GM21367 (cell line): Measurements from ENCODE around the gene NAXD.
"Not testable (repeated sequence)": the region's sequence is repeated elsewhere in the genome, so short reads cannot be mapped to it uniquely, and the experiment has no call there.

Source experiments
- ATAC-seq: cut with Tn5 transposase; IDR thresholded peaks from one replicate; pipeline ENCODE4 v1.9.1; 2021; ENCODE audit not compliant: unreplicated experiment

The NAXD gene

DNA sequence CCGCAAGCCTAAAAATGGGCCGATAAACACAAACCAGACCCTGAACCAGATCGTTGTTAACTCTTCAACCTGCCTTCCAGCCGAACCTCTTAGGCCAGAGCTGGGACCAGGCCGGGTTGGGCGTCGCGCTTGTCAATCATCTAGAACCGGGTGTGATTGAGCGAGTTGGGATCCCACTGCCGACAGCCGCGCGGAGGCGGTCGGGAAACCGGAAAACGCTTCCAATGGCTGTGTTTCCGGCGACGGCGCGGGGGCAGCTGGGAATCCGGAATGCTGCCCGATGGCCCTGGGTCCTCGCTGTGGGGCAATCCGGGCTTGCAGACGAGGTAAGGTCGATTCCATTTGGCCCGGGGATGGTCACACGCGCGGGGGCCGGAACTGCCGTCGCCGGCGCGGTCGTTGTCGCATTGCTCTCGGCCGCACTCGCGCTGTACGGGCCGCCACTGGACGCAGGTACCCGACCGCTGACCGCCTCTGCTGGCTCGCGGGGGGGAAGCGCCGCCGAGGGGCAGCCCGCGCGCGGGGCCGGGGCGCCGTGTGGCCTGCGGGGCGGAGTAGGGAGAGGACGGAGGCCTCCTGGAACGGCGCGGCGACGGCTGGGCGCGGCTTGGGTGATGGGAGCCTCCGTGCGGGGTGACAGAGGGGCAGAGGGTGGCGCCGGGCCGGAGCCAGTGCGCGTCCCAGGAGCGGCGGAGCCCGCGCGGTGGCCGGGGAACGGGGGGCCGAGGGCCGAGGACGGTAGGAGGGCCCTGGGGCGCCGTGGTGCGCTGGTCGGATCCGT, at the start of gene NAXD:
TSS of gene NAXD (plus strand) at position 224 of the 781 bp plus-strand sequence. CDS start at position 281, 57 bp downstream.
- peak; percentile 70 for ATAC-seq

DNA sequence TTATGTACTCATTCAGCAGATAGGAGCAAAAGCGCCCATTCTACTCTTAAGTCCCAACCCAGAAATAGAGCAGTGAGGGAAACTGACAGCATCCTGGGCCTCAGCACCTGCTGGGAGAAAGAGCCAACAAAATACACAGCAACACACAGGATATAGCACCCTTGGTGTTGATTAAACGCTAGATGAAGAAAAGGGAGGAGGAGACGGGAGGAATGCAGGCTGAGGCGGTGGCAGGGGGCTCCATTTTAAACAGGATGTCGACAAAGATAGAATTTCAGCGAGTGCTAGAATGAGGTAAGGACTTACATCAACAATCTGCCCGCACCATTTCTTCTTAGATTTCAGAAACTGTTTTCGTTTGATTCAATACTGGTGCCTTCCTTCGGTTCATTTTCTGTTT, 49.2 kb upstream of the NAXD start:
- no peak for ATAC-seq

DNA sequence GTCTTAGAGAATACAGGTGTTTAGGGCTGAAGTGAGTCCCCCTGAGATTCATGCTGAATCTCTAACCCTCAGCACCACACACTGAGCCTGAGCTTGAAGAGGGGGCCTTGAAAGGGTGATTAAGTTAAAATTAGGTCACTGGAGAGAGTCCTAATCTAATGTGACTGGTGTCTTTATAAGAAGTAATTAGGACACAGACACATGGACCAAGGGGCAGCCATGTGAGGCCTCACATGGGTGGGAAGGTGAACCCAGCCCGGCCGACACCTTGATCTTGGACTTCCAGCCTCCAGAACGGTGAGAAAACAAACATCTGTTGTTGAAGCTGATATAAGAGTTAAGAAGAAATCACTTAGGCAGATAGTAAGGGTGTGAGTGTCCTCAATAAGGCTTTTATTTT, 46.7 kb upstream of the NAXD start:
- ATAC-seq, result no peak

DNA sequence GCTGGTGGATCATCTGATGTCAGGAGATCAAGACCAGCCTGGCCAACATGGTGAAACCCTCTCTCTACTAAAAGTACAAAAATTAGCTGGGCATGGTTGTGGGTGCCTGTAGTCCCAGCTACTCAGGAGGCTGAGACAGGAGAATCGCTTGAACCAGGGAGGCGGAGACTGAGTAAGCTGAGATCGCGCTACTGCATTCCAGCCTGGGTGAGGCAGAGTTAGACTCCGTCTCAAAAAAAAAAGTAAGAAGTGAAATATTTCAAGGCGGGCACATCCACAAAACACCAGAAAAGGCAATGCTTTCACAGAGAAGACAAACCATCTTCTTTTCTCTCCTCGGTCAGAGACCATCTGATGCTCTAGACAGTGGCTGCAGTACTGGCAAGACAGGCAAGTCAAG, 45.4 kb upstream of the NAXD start:
- not testable (repeated sequence) for ATAC-seq

DNA sequence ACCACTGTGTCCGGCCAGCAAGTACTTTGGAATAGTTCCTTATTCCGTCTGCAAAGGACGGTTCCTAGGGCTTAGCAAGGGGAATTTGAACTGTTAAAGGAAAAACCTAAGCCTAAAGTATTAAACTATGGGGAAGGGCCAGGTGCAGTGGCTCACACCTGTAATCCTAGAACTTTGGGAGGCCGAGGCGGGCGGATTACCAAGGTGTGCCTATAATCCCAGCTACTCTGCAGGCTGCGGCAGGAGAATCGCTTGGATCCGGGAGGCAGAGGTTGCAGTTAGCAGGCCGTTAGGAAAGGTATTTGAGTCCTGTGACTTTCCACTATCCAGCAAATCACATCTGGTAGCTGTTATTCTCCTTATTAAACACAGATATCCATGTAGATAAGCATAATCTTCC, 44.5 kb upstream of the NAXD start:
- ATAC-seq, result no peak

DNA sequence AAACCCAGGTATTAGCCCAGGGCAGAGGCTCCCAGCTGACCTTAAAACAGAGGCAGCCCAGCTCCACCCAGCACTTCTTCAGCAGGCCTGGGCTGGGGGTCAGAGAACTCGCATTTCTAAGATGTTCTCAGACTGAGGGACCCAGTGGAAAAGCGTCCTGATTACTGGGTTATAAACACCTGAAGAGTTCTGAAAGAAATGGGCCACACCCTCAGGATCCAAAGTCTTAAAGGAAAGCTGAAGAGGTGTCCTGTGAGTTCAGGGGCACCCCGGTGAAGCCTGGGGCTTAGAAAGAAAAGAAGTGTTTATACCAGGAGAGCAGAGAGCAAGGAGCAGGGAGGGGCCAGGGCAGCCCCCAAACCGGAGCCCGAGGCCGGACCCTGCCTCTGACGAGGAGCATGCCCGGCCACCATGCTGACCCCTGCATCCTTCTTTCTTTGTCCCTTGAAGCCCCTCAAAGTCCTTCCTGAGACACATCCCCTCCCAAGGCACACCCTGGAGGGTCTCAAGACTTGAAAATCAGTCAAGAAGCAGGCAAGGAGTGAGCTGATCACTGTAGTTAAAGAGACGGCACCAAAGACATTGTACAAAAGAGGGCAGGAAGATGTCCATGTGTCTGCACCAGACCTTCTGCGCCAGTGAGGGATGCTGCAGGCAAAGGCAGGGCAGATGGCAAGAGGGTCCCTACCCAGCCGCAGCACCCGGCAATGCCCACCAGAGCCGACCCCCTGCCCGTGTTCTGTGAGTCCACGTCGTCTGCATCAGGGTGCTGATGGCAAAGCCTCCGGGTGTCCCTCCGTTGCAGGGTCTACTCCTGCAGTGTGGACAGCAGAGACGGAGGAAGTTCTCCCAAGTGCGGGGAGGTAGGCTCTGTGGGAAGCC, 43.2 kb upstream of the NAXD start:
- ATAC-seq, result no peak

DNA sequence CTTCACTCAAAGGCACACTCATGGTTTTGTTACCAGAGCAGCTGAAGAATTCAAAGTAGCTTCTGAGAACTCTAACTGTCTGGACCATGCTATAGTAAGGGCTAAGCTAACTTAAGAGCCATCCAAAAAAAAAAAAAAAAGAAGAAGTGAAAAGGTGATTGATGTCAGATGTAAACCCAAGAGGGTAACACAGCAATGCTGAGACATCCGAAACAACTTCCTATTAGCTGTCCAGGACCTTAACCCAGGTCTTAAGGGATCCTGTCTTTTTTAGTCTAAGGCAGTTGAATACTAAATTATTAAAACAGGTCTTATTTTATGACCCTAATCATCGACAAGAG, 42.6 kb upstream of the NAXD start:
- ATAC-seq, result no peak

DNA sequence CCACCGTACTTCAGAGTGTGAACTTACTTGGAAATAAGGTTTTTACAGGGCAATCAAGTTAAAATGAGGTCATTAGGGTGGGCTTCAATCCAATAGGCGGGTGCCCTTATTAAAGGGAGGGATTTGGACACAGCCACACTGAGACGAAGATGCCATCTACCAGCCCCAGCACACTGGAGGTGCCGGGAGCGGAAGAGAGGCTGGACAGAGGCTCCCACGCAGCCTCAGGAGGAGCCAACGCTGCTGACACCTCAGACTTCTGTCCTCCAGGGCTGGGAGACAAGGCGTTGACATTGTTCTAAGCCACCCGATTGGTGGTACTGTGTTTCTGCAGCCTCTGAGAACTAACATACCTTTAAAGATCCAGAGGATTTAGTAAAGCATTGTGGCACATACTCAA, 41.2 kb upstream of the NAXD start:
- no peak for ATAC-seq

DNA sequence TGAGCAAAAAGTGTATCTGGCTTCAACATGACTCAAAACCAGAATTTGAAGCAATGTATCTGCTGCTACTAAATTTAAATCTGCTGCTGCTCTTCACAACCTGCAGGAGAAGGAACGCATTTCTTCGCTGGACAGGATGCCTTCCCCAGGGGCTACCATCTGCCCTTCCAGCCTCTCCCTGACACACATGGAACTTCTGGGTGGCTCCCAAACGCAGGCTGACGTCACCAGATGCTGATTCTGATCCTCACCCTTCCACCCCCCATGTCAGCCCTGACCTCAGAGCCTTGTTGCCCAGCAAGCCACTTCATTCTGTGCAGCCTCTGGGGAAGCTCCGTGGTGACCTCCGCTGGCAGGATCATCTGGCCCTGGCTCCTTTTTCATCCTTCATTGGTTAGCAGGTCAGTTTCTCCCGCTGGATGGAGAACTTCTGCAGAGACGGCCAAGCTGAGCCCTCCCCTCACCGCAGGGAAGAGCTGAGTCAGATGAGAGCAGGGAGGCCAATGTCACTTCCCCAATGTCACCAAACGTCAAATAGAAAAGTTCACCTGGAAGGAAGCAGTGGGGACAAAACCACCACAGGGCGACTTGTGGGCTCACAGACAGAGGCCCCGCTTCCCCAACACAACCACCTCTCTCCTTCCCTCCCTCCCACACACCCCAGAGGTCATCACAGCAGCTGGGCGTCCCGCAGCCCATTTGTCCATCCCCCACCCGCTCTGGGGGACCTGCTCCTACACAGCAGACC, 39.8 kb upstream of the NAXD start:
- ATAC-seq, result peak; percentile 69

DNA sequence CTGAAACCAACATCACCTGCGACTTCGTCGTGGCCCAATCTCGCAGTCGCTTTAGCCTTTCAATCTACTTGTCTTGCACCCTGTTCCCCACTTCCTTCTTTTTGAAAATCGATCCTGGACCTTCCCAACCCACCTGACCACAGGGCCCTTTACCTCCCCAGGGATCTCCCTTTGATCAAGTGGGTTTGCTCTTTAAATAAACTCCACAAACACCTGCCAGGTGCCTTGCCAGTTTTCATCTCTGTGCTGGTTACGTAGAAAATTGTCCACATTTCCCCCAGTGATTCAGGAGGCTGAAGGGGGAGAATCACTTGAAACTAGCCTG, 39.3 kb upstream of the NAXD start:
- ATAC-seq, result no peak

DNA sequence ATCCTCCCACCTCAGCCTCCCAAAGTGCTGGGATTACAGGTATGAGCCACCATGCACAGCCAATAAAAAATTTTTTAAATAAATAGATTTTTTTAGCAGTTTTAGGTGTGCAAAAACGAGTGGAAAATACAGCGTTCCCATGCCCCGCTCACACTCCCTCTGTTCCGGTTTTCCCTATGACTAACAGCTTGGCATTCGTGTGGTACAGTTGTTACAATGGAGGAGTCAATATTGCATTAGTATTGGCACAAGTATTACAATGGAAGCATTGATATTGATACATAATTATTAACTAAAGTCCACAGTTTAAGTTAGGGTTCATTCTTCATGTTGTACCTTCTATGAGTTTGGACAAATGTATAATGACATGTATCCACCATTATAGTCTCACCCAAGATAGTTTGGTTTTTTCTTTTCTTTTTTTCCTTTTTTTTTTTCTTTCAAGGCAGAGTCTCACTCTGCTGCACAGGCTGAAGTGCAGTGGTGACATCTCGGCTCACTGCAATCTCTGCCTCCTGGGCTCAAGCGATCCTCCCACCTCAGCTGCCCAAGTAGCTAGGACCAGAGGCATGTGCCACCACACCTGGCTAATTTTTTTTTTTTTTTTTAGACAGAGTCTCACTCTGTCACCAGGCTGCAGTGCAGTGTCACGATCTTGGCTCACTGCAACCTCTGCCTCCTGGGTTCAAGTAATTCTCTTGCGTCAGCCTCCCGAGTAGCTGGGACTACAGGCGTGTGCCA, 38.4 kb upstream of the NAXD start:
- no peak for ATAC-seq

DNA sequence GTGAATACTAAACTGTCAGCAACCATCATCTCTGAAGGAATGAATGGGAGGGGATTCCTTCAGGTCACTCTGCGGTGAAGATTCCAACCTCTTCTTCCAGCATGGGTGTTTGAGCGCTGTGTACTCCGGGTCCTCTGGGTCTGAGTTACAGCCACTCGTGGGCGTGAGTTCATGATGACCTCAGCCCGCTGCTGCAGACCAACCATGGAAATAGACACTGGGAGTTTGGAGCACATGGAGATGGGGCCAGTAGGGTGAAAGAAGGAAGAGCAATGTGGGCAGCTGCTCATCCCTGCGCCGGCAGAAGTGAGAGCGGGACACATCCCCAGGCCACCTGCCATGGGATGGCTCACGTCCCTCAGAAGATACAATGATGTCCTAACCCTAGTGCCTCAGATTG, 37.0 kb upstream of the NAXD start:
- ATAC-seq, result no peak

DNA sequence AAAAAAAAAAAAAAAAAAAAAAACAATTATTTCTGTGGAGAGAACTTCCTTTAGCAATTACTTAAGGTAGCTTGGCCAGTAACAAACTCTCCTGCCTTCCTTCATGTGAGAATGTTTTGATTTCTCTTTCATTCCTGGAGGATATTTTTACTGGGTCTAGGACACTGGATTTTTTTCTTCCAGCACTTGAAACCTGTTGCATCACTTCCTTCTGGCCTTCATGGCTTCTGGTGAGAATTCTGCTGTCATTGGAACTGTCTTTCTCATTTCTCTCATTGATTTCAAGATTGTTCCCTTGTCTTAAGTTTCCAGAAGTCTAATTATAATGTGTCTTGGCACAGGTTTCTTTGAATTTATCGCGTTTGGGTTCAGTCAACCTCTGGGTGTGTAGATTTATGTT, 34.5 kb upstream of the NAXD start:
- ATAC-seq, result no peak

DNA sequence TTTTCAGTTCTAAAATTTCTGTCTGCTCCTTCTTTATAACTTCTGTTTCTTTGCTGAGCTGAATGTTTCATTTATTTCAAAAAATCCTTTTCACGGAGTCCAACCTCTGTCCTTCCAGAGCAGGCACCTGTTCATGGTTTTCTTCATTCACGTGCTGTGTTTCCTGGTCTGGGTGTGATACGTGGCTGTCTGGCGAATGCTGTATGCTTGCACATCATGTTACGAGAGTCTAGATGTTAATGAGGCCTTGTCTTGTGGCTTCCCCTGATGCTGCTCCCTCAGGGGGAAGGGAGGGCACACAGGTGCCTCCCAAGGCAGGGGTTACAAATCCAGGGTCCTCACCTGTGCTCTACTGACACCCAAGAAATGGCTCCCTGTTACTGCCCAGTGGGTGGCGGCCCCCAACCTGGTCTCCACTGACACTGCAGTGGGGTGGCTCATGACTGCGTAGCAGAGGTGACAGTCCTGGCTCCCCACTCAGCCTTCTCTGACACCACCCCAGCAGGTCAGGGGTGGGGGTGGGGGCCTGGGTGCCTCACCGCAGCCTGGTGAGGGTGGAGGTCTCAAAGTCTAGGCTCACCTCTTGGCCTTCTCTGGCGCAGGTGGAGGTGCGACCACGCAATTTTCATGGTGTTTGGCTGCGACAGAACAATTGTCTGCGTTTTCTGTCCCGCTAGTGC, 33.7 kb upstream of the NAXD start:
- no peak for ATAC-seq

DNA sequence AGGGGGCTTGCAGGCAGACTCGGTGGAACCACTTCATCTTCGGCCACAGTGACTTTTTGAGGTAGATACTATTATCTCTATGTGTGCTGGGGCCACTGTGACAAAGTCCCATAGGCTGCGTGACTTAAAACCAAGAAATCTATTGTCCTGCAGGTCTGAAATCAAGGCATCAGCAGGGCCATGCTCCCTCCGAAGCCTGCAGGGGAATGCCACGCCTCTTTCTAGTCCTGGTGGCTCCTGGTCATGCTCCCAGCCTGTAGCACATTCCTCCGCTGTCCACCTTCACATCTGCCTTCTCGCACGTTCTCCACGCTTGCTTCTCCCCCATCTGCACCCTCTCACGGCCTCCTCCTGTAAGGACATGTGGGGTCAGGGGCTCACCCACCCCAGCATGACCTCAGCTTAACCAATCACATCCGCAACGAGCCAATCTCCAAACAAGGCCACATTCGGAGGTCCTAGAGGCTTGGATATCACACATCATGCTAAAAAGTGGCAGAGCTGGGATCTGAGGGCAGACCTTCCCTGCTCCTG, 32.9 kb upstream of the NAXD start:
- ATAC-seq, result no peak

DNA sequence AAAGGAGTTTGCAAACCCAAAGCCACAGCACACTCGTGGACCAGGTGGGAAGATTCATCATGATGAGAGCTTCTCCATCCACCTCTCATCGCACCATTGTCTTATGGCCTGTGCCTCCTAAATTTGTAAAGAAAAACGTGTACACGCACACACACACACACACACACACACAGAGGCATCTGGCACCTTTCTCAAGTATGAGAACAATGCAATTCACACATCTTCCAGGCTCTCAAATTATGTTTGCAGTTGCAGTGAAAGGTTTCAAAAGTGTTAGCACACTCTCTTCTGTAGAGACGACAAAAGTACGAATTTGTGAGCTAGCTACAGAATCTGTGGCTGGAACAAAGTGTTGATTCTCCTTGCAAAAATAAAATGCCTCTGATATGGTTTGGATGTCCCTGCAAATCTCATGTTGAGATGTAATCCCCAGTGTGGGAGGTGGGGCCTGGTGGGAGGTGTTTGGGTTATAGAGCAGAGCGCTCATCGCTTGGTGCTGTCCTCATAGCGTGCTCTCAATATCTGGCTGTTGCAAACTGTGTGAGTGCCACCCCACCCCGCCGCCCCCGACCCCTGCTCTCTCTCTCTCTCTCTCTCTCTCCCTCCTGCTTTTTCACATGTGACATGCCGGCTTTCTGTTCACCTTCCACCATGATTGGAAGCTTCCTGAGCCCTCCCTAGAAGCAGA, 32.0 kb upstream of the NAXD start:
- ATAC-seq, result no peak

DNA sequence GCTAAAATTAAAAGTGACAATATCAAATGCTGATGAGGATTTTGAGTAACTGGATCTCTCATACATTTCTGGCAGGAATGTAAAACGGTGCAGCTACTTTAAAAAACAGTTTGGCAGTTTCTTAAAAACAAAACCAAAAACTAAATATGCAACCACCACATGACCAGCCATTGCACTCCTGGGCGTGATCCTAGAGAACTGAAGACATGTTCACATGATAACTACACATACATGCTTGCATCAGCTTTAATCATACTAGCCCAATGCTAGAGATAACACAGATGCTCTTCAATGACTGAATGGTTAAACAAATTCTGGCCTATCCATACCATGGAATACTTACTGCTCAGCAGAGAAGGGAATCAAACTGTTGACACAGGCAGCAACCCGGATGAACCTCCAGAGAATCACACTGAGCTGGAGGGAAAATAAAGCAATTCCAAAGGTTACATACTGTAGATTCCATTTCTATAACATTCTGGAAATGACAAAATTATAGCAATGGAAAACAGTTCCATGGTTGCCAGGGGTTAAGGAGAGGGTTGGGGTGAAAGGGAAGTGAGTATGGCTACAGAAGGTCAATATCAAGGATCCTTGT, 25.5 kb upstream of the NAXD start:
- ATAC-seq, result no peak

DNA sequence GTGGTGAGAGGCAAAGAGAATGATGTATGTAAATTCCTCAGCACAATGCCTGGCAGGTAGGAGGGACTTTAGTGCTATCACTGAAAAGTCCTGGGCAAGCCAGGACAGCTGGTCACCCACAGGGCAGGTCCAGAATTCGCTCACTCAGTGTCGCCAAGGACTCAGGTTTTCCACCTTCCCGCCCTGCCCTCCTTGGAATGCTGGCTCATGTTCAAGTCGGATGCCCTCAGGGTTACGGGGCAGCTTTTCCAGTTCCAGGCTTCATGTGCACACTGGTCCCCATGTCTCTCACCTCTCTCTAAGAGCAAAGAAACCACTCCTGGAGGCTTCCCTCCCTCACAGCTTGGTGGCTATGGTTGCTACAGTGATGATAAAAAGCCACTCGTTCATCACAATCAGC, 24.8 kb upstream of the NAXD start:
- ATAC-seq, result no peak

DNA sequence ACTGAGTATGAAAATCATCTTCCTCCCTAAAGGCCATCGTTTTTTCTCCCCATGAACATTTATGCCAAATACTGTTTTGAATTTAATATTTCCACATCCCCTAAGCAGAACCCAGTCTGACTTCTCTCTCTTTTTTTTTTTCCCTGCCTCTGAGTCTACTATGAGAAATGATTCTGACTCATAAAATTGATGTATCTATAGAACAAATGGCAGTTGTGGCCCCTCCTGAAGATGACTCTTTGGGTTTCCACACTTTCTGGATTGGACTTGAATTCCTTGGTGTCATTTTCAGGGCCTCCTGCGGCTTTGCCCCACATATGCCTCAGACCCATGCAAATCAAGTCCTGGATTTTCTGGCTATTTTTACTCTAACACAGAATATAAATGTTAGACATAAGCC, 22.7 kb upstream of the NAXD start:
- no peak for ATAC-seq
